Heart right ventricle (tissue), 16 donors: ENCODE results near the gene NEDD9. TPM values are rescaled to one million over a fixed set of nuclear protein-coding genes. Genes with fewer than 3 reads are reported as not detected.
A peak's percentile ranks its signal among the peaks of the same experiment; 100 is the strongest.

ENCODE experiments used
- ATAC-seq, 8 donors: fragments of 200-7000 bp; cut with Tn5 transposase; one replicate each; pipeline ENCODE4 v1.9.1; 2020; ENCODE audit warnings: mild to moderate bottlenecking in 8 of 8, moderate library complexity in 8 of 8, moderate number of reproducible peaks in 1 of 8
- DNase-seq, 2 donors: peaks; one replicate each; pipeline ENCODE4 v3.0.0-alpha.2; 2020
- H3K27ac ChIP-seq, 10 donors: fragments of 200-600 bp; sonication (generic) in 2 of 10; one replicate each; pipeline versions ENCODE4 v1.5.0 to v1.8.0; 2020 to 2022; ENCODE audit warnings: mild to moderate bottlenecking in 3 of 10
- H3K27me3 ChIP-seq, 7 donors: fragments of 200-600 bp; one replicate each; pipeline ENCODE4 v1.8.0; 2021 to 2022; ENCODE audit warnings: mild to moderate bottlenecking in 2 of 7
- H3K36me3 ChIP-seq, 9 donors: fragments of 200-600 bp; sonication (generic) in 1 of 9; one replicate each; pipeline versions ENCODE4 v1.5.0 to v1.8.0; 2020 to 2022; ENCODE audit warnings: mild to moderate bottlenecking in 2 of 9
- H3K4me1 ChIP-seq, 9 donors: fragments of 200-600 bp; sonication (generic) in 1 of 9; one replicate each; pipeline versions ENCODE4 v1.5.0 to v1.8.0; 2020 to 2022; ENCODE audit warnings: mild to moderate bottlenecking in 4 of 9
- H3K4me3 ChIP-seq, 10 donors: fragments of 200-600 bp; sonication (generic) in 2 of 10; one replicate each; pipeline versions ENCODE4 v1.5.0 to v1.8.0; 2020 to 2022; ENCODE audit warnings: mild to moderate bottlenecking in 7 of 10, moderate library complexity in 2 of 10
- H3K9me3 ChIP-seq, 11 donors: fragments of 200-600 bp in 10 of 11; sonication (generic) in 2 of 11; one replicate each; pipeline versions ENCODE4 v1.5.0 to v1.8.0; 2013 to 2022; ENCODE audit warnings: mild to moderate bottlenecking in 2 of 11, control low read depth in 1 of 11, moderate library complexity in 1 of 11
- CTCF ChIP-seq, 9 donors: fragments of 200-600 bp; sonication (generic) in 2 of 9; IDR thresholded peaks; one replicate each; pipeline versions ENCODE4 v1.5.0 to v1.8.0; 2021 to 2022; ENCODE audit warnings: antibody characterized with exemption in 9 of 9, mild to moderate bottlenecking in 5 of 9, moderate library complexity in 1 of 9
- WGBS, 2 donors: extraction: QIAGEN DNeasy Blood & Tissue Kit; methylation state at CpG; one replicate each; pipeline ENCODE4 v1.1.7; 2013; ENCODE audit warnings: inconsistent platforms in 1 of 2; 5-methylcytosine and 5-hydroxymethylcytosine counted together
- intact Hi-C, 10 donors: fragments of 100-400 bp; cut with DNase I; formaldehyde crosslinking; loops; one replicate each; pipeline versions ENCODE4 v1.11.1 to v1.14.2; 2022
- polyA plus RNA-seq, 2 donors: library from polyadenylated mRNA; stranded (reverse); fragments of 200-250 nt; gene quantifications; one replicate each; pipeline ENCODE4 v1.2.3, GENCODE V29; 2013
- total RNA-seq, 10 donors: library from RNA; stranded (reverse); fragmentation: NEBNext Ultra II Directional in 3 of 10; extraction: Animal tissue kit (Norgen Biotek cat#: 25700) in 3 of 10; gene quantifications; one replicate each; pipeline versions ENCODE4 v1.2.1 to v1.2.4, GENCODE V29; 2021 to 2023
- donor health status: Arrhythmogenic right ventricular cardiomyopathy.
- donor health status: ischemic (EF 13 %, LVEDD 7.1; RV severe dilation, severe dysfunction).
- donor health status: healthy with polysubstance abuse.
- donor health status: DM: no; HTN: yes; CAD: no.
- donor health status: DM: no; HTN: no; CAD: no.
- donor health status: ischemic (EF 25% LVEDD 6.9; RV normal size, moderate dysfunction).
- donor health status: ischemic (EF 25% LVEDD 5.7; RV mildly dilated, moderate dysfunction).
- donor health status: healthy.
- donor health status: DM: yes; HTN: yes; CAD: no.
- donor health status: Ischemic cardiomyopathy.
- donor health status: ischemic (EF 35%, LVEDD 5.7; RV mildly dilated, moderate dysfunction).
- donor health status: nonischemic (EF 11% LVEDD 7.7; RV severe dilation, severe dysfunction).
- donor health status: DM: yes; HTN: yes; CAD: no.
- donor health status: PGD.
- donor health status: ischemic (EF 29% LVEDD 5.4; RV normal size, mild dysfunction).
- donor health status: nonischemic (EF 23%, LVEDD 6.1; RV moderate dilation, normal function).

The NEDD9 gene
- total and polyA plus RNA-seq, 12 donors, result 10.8 to 34.2 (median 23.3) TPM

GRCh38 chr6:11174242-11174611, 58.2 kb downstream of the NEDD9 start:
- H3K27me3 ChIP-seq, result no peaks in the 10 kb centered on the region
- intact Hi-C loops, result loop anchor here in 7 of 10 donors (5.0 to 10.0 kb wide), 6 partner anchors 58 to 321 kb away; partner anchors contain the start of gene NEDD9 (in 4 of the 7)
- ATAC-seq, result no peak
- no peak overlapping the region for H3K27ac ChIP-seq
- DNase-seq, result no peak
- peaks cover 0 to 5% (median 0%) of the 10 kb centered on the region in 11 donors for H3K9me3 ChIP-seq
- H3K36me3 ChIP-seq, result no peaks in the 10 kb centered on the region
- peaks cover 0 to 13% (median 6%) of the 10 kb centered on the region in 9 donors for H3K4me1 ChIP-seq
- H3K4me3 ChIP-seq, result no peak overlapping the region
- TF ChIP-seq CTCF (IDR thresholded peaks at IDR 0.05), result no peak
- 94 to 99% methylated on average over 5 of the region's 5 CpGs for WGBS, 2 donors

GRCh38 chr6:11172501-11173327, 59.8 kb downstream of the NEDD9 start:
- DNase-seq, result peak; percentile 65 to 73
- intact Hi-C loops, result loop anchor here in 8 of 10 donors (1.0 to 10.0 kb wide), 8 partner anchors 60 to 324 kb away; partner anchors contain the start of gene NEDD9 (in 4 of the 8)

GRCh38 chr6:11171952-11172351, 60.5 kb downstream of the NEDD9 start:
- Histone ChIP-seq H3K4me1 (peaks cover 0 to 27% (median 9%) of the 10 kb centered on the region in 9 donors), H3K4me3 (no peak overlapping the region), H3K27me3 (no peaks in the 10 kb centered on the region), H3K36me3 (no peaks in the 10 kb centered on the region), H3K27ac (no peak overlapping the region), H3K9me3 (no peaks in the 10 kb centered on the region)
- intact Hi-C loops, result loop anchor here in 8 of 10 donors (1.0 to 10.0 kb wide), 8 partner anchors 60 to 325 kb away; partner anchors contain the start of gene NEDD9 (in 4 of the 8)
- TF ChIP-seq CTCF (IDR thresholded peaks at IDR 0.05), result no peak
- no peak for DNase-seq
- WGBS, 2 donors, result 95 to 98% methylated on average over 13 of the region's 13 CpGs
- ATAC-seq, result no peak

More at GRCh38 chr6:11172501-11173327, 59.8 kb downstream of the NEDD9 start:
- peak overlapping the region in 1 of 10 donors; percentile 19 for H3K4me3 ChIP-seq
- peak overlapping the region in 1 of 10 donors; percentile 13 for H3K27ac ChIP-seq
- H3K36me3 ChIP-seq, result no peaks in the 10 kb centered on the region
- H3K27me3 ChIP-seq, result no peaks in the 10 kb centered on the region
- ATAC-seq, result peak in 7 of 8 donors; percentile 44 to 85 (median 67)
- peaks cover 0 to 27% (median 9%) of the 10 kb centered on the region in 9 donors for H3K4me1 ChIP-seq
- TF ChIP-seq CTCF (IDR thresholded peaks at IDR 0.05), result peak; percentile 73 to 92 (median 86)
- 26% methylated on average over 17 of the region's 17 CpGs for WGBS, 2 donors
- H3K9me3 ChIP-seq, result no peaks in the 10 kb centered on the region

- intact Hi-C loops, result no loop called here
- TF ChIP-seq CTCF (IDR thresholded peaks at IDR 0.05), result no peak
- Histone ChIP-seq H3K36me3 (no peaks in the 10 kb centered on the region), H3K27ac (peak overlapping the region in 1 of 10 donors; percentile 25), H3K9me3 (no peaks in the 10 kb centered on the region), H3K27me3 (no peaks in the 10 kb centered on the region), H3K4me1 (peaks cover 0 to 27% (median 9%) of the 10 kb centered on the region in 9 donors), H3K4me3 (no peak overlapping the region)
- ATAC-seq (no peak), DNase-seq (no peak)
- 53 to 56% methylated on average over 7 of the region's 7 CpGs for WGBS, 2 donors
Observed at GRCh38 chr6:11168091-11168635, 64.3 kb downstream of the NEDD9 start.
